Lower lobe of right lung (tissue), 2 donors: ENCODE data around the gene ASPDH. TPM values are rescaled to one million over a fixed set of nuclear protein-coding genes. Genes with fewer than 3 reads are reported as not detected.

Experiments
- ATAC-seq, 2 donors: fragments of 200-7000 bp; cut with Tn5 transposase; one replicate each; pipeline ENCODE4 v1.9.1; 2020 to 2022; ENCODE audit warnings: mild to moderate bottlenecking in 2 of 2, moderate library complexity in 2 of 2
- DNase-seq: peaks from one replicate; pipeline ENCODE4 v3.0.0-alpha.2; 2020
- H3K27ac ChIP-seq: fragments of 200-600 bp; one replicate; pipeline ENCODE4 v1.8.0; 2022
- H3K27me3 ChIP-seq: fragments of 200-600 bp; one replicate; pipeline ENCODE4 v1.8.0; 2022; ENCODE audit warnings: low read depth
- H3K36me3 ChIP-seq: fragments of 200-600 bp; one replicate; pipeline ENCODE4 v1.8.0; 2022; ENCODE audit warnings: mild to moderate bottlenecking
- H3K4me1 ChIP-seq: fragments of 200-600 bp; one replicate; pipeline ENCODE4 v1.8.0; 2022
- H3K4me3 ChIP-seq: fragments of 200-600 bp; one replicate; pipeline ENCODE4 v1.8.0; 2022; ENCODE audit warnings: mild to moderate bottlenecking
- H3K9me3 ChIP-seq: fragments of 200-600 bp; one replicate; pipeline ENCODE4 v1.8.0; 2022
- CTCF ChIP-seq: fragments of 200-600 bp; IDR thresholded peaks from one replicate; pipeline ENCODE4 v1.8.0; 2022; ENCODE audit warnings: antibody characterized with exemption, mild to moderate bottlenecking
- intact Hi-C: fragments of 100-400 bp; cut with DNase I; formaldehyde crosslinking; loops from one replicate; pipeline ENCODE4 v1.11.0; 2022
- total RNA-seq: library from RNA; stranded (reverse); fragmentation: NEBNext Ultra II Directional; extraction: Animal tissue kit (Norgen Biotek cat#: 25700); gene quantifications from one replicate; pipeline ENCODE4 v1.2.1, GENCODE V29; 2021
- donor health status: DM: no; HTN: yes; CAD: no; lungs with severe emphysema.

Gene ASPDH
- total RNA-seq, 1 donor from 2014 or later: not detected

GRCh38 chr19:50495020-50495531, 18.6 kb downstream of the ASPDH start:
- no peak for DNase-seq
- Histone ChIP-seq H3K27me3 (no peaks in the 10 kb centered on the region), H3K4me1 (no peaks in the 10 kb centered on the region), H3K36me3 (no peaks in the 10 kb centered on the region), H3K9me3 (no peaks in the 10 kb centered on the region), H3K4me3 (no peak overlapping the region), H3K27ac (no peak overlapping the region)
- TF ChIP-seq CTCF: no peak
- intact Hi-C loops: no loop called here
- no peak for ATAC-seq

- intact Hi-C loops: no loop called here
- no peak for DNase-seq
- TF ChIP-seq CTCF: no peak
- ATAC-seq: no peak
- Histone ChIP-seq H3K4me3 (no peak overlapping the region), H3K4me1 (no peaks in the 10 kb centered on the region), H3K27me3 (no peaks in the 10 kb centered on the region), H3K36me3 (no peaks in the 10 kb centered on the region), H3K9me3 (no peaks in the 10 kb centered on the region), H3K27ac (no peak overlapping the region)
These were observed 19.3 kb downstream of the ASPDH start for GRCh38 chr19:50494186-50495019.

GRCh38 chr19:50493171-50493570, 20.5 kb downstream of the ASPDH start:
- DNase-seq (no peak), ATAC-seq (no peak)
- H3K9me3 ChIP-seq: no peaks in the 10 kb centered on the region
- intact Hi-C loops: no loop called here
- no peaks in the 10 kb centered on the region for H3K36me3 ChIP-seq
- no peak for TF ChIP-seq CTCF
- no peaks in the 10 kb centered on the region for H3K4me1 ChIP-seq
- no peaks in the 10 kb centered on the region for H3K27me3 ChIP-seq
- H3K4me3 ChIP-seq: no peak overlapping the region
- no peak overlapping the region for H3K27ac ChIP-seq

GRCh38 chr19:50492303-50493052, 21.2 kb downstream of the ASPDH start:
- peaks cover 1% of the 10 kb centered on the region for H3K4me1 ChIP-seq
- TF ChIP-seq CTCF: no peak
- no peaks in the 10 kb centered on the region for H3K36me3 ChIP-seq
- H3K9me3 ChIP-seq: no peaks in the 10 kb centered on the region
- peaks cover 2% of the 10 kb centered on the region for H3K27me3 ChIP-seq
- ATAC-seq (peak; percentile 52 to 55), DNase-seq (peak; percentile 39)
- H3K27ac ChIP-seq: no peak overlapping the region
- intact Hi-C loops: no loop called here
- H3K4me3 ChIP-seq: no peak overlapping the region

GRCh38 chr19:50490991-50491472, 22.7 kb downstream of the ASPDH start:
- H3K27me3 ChIP-seq: peaks cover 6% of the 10 kb centered on the region
- intact Hi-C loops: no loop called here
- no peaks in the 10 kb centered on the region for H3K9me3 ChIP-seq
- peaks cover 5% of the 10 kb centered on the region for H3K4me1 ChIP-seq
- DNase-seq (no peak), ATAC-seq (no peak)
- no peak overlapping the region for H3K27ac ChIP-seq
- no peak overlapping the region for H3K4me3 ChIP-seq
- H3K36me3 ChIP-seq: no peaks in the 10 kb centered on the region
- TF ChIP-seq CTCF: no peak
